ENCODE data around the gene WWC1.

The WWC1 gene

GRCh38 chr5:168291342-168291963 is at the start of gene WWC1:
Gene WWC1, plus strand, starts transcription at chr5:168291645. Its CDS starts 508 bp downstream, at chr5:168292153.
- peak in 1 of 2 donors; percentile 4 for DNase-seq (ENCODE audit: low read depth in 2 of 2, low spot score in 1 of 2)

DNA sequence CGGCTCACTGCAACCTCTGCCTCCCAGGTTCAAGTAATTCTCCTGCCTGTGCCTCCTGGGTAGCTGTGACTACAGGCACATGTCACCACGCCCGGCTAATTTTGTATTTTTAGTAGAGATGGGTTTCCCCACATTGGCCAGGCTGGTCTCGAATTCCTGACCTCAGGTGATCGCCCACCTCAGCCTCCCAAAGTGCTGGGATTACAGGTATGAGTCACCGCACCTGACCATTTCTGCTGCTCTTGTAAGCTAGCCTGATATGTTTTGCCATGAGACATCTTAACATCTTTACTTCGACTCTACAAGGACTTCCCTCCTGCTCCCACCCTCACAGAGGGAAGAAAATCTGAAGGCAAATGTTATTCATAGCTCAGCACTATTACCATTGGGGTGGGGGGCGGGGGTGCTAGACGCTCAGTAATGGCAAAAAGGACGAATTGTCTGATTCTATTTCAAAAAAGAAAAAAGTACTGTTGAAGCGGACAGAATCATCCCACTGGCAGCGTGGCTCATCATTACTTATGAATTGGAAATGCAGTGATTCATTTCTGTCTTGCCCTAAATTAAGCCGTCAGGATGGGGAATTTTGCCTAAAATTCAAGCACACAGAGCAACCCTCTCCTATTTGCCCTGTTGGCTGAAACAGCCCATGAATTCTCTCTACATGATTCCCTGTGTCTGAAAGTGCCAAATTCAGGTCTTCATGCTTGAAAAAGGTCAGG is 46.4 kb upstream of the WWC1 start:
- no peak for DNase-seq (ENCODE audit: low read depth in 2 of 2, low spot score in 1 of 2)

- DNase-seq (ENCODE audit: low read depth in 2 of 2, low spot score in 1 of 2), result no peak
Observed at GRCh38 chr5:168249923-168250322, 41.5 kb upstream of the WWC1 start.

DNA sequence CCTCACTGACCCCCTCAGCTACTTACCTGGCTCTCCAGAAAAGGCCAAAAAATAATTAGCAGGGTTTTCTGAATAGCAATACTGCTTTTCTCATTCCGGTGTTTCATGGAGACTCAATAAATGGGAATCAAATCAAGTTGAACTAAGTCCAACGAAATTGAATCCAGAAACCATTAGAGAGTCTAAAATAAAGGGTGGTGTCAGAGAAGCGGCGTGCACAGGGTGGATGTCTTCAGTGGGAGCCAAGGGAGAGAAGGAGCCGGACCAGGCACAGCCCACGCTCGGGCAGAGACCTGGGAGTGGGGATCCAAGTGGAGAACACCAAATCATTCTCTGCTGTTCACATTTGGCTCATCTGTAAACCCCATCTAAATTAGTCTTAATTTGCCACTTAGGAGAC is 40.2 kb upstream of the WWC1 start:
- no peak for DNase-seq (ENCODE audit: low read depth in 2 of 2, low spot score in 1 of 2)

GRCh38 chr5:168254013-168254693 is 37.3 kb upstream of the WWC1 start:
- no peak for DNase-seq (ENCODE audit: low read depth in 2 of 2, low spot score in 1 of 2)

DNA sequence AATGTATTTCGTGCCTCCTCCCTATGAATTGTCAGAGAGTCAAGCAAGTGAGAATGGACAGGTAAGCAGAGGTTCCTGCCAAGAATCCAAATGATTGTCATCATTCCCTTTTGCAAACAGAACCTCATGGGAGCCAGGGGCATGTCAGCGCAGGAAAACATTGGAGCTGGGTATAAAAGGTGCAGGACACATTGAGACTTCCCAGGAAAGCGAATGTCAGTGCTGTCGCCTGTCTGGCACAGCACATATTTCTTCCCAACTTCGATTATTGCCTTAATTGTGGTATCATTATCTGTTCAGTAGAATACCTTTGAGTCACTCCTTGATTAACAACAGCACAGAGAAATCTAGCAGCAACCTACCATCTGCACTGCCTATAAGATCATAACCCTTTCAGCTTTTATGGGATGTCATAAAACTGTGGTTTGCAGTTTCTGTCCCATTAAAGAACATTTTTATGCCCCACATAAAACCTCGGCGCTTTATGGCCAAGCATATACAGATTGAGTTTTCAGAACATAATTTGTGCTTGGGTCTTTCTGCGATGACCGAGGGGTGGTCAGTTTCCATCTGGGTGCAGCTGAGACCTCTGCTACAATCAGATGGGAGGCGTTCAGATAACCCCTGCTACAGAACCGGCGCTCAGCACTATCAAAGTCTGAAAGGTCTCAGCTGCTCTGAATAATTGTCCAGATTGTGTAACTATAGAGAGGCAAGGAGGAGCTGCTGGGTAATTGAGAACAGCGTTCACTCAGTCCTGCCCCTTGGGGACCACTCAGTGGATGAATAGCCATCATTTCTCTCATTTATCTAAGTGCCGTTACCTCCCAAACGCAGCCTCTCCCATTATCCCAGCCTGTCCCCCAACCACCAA is 30.9 kb upstream of the WWC1 start:
- no peak for DNase-seq (ENCODE audit: low read depth in 2 of 2, low spot score in 1 of 2)

DNA sequence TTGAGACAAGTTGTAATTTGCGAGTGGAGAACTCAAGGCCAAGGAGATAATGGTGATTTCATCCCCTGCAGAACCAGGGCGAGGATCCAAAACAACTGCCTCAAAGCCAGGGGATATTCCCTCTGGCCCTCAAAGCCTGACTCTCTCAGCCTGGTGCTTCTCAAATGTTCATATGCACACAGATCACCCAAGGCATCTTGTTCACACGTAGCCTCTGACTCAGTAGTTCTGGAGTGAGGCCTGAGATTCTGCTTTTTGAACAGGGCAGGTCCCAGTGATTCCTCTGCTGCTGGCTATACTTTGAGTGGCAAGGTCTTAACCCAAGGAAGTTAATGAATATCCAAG is 30.2 kb upstream of the WWC1 start:
- DNase-seq (ENCODE audit: low read depth in 2 of 2, low spot score in 1 of 2), result no peak

- DNase-seq (ENCODE audit: low read depth in 2 of 2, low spot score in 1 of 2), result no peak
Observed at GRCh38 chr5:168262042-168262743, 29.3 kb upstream of the WWC1 start.

GRCh38 chr5:168263121-168263520 is 28.3 kb upstream of the WWC1 start:
- no peak for DNase-seq (ENCODE audit: low read depth in 2 of 2, low spot score in 1 of 2)

DNA sequence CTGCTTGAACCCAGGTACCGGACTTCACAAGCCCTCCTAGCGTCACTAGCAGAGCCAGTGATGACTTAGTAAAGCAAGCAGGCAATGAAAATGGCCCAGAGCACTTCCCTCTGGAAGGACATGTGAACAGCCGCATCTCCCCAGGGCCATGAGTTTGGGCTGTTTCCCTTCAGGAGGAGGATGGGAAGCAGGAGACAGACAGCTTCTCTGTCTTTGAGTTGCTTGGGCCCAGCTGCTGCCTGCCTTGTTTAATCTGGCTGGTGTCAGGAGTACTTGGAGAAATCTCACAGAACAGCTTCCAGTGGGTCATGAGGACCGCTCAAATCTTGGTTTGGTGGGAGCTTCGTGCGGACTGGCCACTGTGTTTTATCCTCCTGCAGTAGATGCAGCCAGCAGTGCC is 25.4 kb upstream of the WWC1 start:
- no peak for DNase-seq (ENCODE audit: low read depth in 2 of 2, low spot score in 1 of 2)

DNA sequence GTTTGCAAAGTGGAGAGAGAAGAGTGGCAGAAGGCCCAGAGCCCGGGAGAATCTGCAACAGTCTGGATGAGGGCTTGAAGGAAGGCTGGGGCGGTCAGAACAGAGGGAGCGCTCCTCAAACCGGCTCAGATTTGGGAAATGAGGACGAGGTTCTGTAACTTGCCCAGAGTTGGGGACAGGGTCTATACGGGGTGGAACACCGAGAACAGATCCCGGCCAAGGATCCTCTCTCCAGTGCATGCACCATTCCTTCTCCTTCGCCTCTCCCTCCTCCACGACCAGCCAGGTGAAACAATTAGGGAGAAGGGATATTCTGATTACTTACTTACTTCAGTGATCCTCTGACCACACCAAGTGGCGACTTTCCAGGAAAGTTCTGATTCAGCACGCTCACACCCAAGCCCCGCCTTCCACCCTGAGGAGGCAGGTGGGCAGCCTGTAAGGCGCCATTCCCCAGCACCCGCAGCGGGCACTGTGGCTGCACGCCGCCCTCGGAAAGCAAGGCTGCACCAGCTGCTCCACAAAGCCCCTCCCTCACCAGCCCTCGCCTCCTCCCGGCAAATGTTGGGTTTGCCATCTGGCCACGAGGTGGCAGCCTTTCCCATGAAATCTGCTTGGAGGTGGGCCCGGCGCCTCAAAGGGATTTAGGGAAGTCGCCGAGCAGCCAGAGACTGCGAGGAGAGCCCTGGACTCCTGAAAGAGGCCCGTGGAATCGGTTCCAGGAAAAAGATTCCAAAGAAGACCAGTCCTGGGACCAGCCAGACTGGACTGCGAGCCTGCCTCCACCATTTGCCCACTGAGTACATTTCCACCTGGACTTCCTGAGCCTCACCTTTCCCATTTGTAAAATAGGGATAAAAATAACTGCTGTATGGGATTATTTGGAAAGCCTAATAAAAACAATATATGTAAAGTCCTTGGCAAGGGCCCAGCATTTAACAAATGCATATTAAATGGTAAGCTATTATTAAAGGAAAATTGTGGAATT is 22.2 kb upstream of the WWC1 start:
- DNase-seq (ENCODE audit: low read depth in 2 of 2, low spot score in 1 of 2), result peak; percentile 28 to 36

- no peak for DNase-seq (ENCODE audit: low read depth in 2 of 2, low spot score in 1 of 2)
Observed at GRCh38 chr5:168269937-168270330, 21.5 kb upstream of the WWC1 start.

DNA sequence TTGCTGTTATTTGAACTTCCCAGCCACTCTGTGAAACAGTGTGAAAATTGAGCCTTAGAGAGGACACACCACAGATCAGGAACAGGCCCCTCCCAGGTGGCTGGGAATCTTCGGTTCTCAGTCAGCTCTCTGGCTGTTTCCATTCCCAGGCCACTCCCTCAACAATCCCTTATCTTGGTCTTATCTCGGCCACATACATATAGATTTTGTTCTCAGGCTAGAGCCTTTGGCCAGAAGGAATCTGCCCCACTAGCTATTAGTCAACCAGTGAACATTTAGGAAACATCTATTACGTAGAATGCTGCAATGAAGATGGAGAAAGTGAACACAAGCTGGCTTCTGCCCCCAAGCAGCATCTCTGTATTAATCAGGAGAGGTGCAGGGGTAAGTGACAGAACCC is 21.0 kb upstream of the WWC1 start:
- no peak for DNase-seq (ENCODE audit: low read depth in 2 of 2, low spot score in 1 of 2)

- DNase-seq (ENCODE audit: low read depth in 2 of 2, low spot score in 1 of 2), result no peak
Observed at GRCh38 chr5:168273056-168273980, 18.1 kb upstream of the WWC1 start.

- no peak for DNase-seq (ENCODE audit: low read depth in 2 of 2, low spot score in 1 of 2)
Observed at GRCh38 chr5:168274406-168274805, 17.0 kb upstream of the WWC1 start.

DNA sequence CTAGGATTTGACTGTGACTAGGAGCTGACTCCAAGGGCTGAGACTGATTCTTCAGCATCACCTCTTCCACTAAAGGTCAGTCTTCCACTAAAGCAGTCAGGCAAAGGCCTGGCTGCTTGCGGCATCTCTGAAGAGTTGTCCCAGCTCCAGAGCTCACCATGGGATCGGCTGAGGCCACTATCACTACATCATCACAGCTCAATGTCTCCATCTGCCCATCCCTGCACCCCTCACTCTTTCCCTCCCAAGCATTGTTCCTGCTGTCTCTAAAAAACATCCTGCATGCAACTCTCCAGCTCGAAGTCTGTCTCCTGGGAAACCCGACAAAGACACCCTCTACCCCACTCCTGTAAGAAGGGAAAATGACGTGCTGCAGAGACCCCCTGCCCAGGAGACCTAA is 15.5 kb upstream of the WWC1 start:
- DNase-seq (ENCODE audit: low read depth in 2 of 2, low spot score in 1 of 2), result no peak

DNA sequence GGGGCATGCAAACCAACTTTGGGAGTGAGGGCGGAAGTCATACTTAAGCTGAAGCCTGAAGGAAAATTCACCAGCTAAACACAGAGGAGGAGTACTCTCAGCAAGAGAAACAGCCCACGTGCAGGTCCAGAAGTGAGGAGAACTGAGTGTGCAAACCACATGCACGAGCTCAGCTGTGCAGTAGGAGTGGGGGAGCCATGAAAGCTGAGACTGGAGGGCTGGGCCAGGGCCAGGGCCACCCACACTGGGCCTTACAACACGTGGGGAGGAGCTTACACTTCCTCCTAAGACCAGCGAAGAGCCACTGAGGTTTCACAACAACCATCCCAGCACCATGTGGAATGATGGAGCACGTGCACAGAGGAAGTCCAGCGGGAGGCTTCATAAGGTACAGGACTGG is 9.3 kb upstream of the WWC1 start:
- DNase-seq (ENCODE audit: low read depth in 2 of 2, low spot score in 1 of 2), result no peak

- DNase-seq (ENCODE audit: low read depth in 2 of 2, low spot score in 1 of 2), result no peak
Observed at GRCh38 chr5:168284809-168285208, 6.6 kb upstream of the WWC1 start.

DNA sequence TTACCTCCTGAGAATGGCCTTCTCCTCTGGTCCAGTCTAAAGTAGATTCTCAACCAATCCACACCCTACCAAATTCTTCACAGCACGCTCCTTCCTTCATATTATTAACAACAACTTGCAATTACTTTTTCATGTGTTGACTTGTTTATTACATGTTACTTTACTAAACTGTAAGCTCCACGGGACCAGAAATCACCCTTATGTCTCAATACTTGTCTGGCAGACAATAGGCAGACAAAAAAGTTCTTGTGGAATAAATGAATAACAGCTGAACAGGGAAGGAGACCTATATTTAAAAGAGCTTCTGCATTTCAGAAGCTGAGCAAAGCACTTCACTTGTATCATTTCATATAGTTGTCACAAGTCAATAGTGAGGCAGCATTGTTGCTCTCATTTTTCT is 5.7 kb upstream of the WWC1 start:
- no peak for DNase-seq (ENCODE audit: low read depth in 2 of 2, low spot score in 1 of 2)
